Fibroblast of lung (primary cell): ENCODE data around the gene CFAP58.

Experiments used
- EZH2 ChIP-seq: IDR thresholded peaks from 2 replicates; pipeline ENCODE4 v1.5.1; 2012; ENCODE audit warnings: low read length, control low read depth, mild to moderate bottlenecking; ENCODE audit errors: missing control alignments
- TF ChIP-seq, protein P1 (sequence below), 2 donors: IDR thresholded peaks in 1 of 2; conservative IDR thresholded peaks in 1 of 2; 1 replicate in 1 of 2; 2 replicates in 1 of 2; pipeline ENCODE4 v1.5.1; 2011 to 2012; ENCODE audit warnings: low read length in 2 of 2, control low read depth in 1 of 2, inconsistent platforms in 1 of 2, low read depth in 1 of 2, mild to moderate bottlenecking in 1 of 2

DNA sequence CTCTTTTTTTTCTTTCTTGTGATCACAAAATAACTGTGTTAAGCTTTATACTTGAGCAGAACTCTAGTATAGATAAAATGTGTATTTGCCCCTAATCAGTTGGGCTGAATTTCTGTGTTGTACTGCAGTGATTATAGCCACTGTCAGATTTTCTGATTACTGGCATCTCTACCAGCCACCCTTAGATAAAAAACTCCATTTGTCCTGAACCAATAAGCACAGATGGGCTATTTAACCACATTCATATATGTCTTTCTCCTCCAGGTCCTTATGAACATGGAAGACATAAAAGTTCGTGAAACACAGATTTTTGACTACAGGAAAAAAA is 38.3 kb downstream of the CFAP58 start:
- TF ChIP-seq, protein P1, sequence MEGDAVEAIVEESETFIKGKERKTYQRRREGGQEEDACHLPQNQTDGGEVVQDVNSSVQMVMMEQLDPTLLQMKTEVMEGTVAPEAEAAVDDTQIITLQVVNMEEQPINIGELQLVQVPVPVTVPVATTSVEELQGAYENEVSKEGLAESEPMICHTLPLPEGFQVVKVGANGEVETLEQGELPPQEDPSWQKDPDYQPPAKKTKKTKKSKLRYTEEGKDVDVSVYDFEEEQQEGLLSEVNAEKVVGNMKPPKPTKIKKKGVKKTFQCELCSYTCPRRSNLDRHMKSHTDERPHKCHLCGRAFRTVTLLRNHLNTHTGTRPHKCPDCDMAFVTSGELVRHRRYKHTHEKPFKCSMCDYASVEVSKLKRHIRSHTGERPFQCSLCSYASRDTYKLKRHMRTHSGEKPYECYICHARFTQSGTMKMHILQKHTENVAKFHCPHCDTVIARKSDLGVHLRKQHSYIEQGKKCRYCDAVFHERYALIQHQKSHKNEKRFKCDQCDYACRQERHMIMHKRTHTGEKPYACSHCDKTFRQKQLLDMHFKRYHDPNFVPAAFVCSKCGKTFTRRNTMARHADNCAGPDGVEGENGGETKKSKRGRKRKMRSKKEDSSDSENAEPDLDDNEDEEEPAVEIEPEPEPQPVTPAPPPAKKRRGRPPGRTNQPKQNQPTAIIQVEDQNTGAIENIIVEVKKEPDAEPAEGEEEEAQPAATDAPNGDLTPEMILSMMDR (conservative IDR thresholded peaks at IDR 0.05 in 1 of 2, IDR thresholded peaks at IDR 0.05 in 1 of 2; ENCODE audit: low read depth in 1 of 2, low read length in 2 of 2): no peak
- no peak for TF ChIP-seq EZH2
